DND-41 (cell line): Measurements from ENCODE around the gene ADORA2A.

ENCODE experiments used
- CTCF ChIP-seq: IDR thresholded peaks from 2 replicates; pipeline ENCODE4 v1.5.1; 2012; ENCODE audit warnings: borderline replicate concordance, low read length, moderate library complexity, mild to moderate bottlenecking; ENCODE audit not compliant: poor library complexity, severe bottlenecking; ENCODE audit errors: extremely low read depth
- EZH2 ChIP-seq: IDR thresholded peaks from 3 replicates; pipeline ENCODE4 v1.6.1; 2012; ENCODE audit warnings: borderline replicate concordance, low read depth, mild to moderate bottlenecking, moderate library complexity, low read length, inconsistent platforms; ENCODE audit not compliant: severe bottlenecking

GRCh38 chr22:24426851-24427499 is 424 bp upstream of the ADORA2A start:
- no peak for TF ChIP-seq CTCF
- no peak for TF ChIP-seq EZH2
